Gastrocnemius medialis (tissue), 4 donors: ENCODE measurements around the gene PLD3. TPM values are rescaled to one million over a fixed set of nuclear protein-coding genes. Genes with fewer than 3 reads are reported as not detected.

Experiments used
- ATAC-seq, 2 donors: fragments of 150-250 bp; one replicate each; pipeline ENCODE4 v1.9.1; 2016
- DNase-seq, 2 donors: peaks; one replicate each; pipeline ENCODE4 v3.0.0-alpha.2; 2019
- H3K27ac ChIP-seq, 4 donors: fragments of 200-600 bp; sonication (generic); 1 replicate in 1 of 4; 2 replicates in 3 of 4; pipeline ENCODE4 v1.5.1; 2016 to 2018; ENCODE audit warnings: mild to moderate bottlenecking in 2 of 4, moderate library complexity in 1 of 4
- H3K27me3 ChIP-seq, 3 donors: fragments of 200-600 bp; sonication (generic) in 2 of 3; 1 replicate in 1 of 3; 2 replicates in 2 of 3; pipeline versions ENCODE4 v1.5.1 to v1.6.0; 2016 to 2019; ENCODE audit warnings: mild to moderate bottlenecking in 1 of 3, moderate library complexity in 1 of 3
- H3K36me3 ChIP-seq, 2 donors: fragments of 200-600 bp; sonication (generic) in 1 of 2; one replicate each; pipeline ENCODE4 v1.5.1; 2017 to 2018
- H3K4me1 ChIP-seq, 2 donors: fragments of 200-600 bp; sonication (generic) in 1 of 2; one replicate each; pipeline ENCODE4 v1.5.1; 2016 to 2017; ENCODE audit warnings: mild to moderate bottlenecking in 2 of 2
- H3K4me3 ChIP-seq, 4 donors: fragments of 200-600 bp; sonication (generic) in 3 of 4; 1 replicate in 1 of 4; 2 replicates in 3 of 4; pipeline ENCODE4 v1.5.1; 2016 to 2019; ENCODE audit warnings: mild to moderate bottlenecking in 2 of 4
- H3K9me3 ChIP-seq, 3 donors: fragments of 200-600 bp; sonication (generic) in 2 of 3; 1 replicate in 1 of 3; 2 replicates in 2 of 3; pipeline ENCODE4 v1.5.1; 2016 to 2019
- POLR2A ChIP-seq, 2 donors: fragments of 450-650 bp; IDR thresholded peaks; one replicate each; pipeline ENCODE4 v1.6.1; 2017; ENCODE audit warnings: antibody characterized with exemption in 2 of 2, mild to moderate bottlenecking in 2 of 2, moderate library complexity in 2 of 2
- in situ Hi-C, 4 donors: fragments of 200-750 bp; cut with MboI; loops; one replicate each; pipeline versions ENCODE4 v1.15.0 to v1.8.0; 2017; ENCODE audit warnings: low sequenced_read_pairs in 4 of 4
- intact Hi-C: fragments of 100-400 bp; cut with DNase I; formaldehyde crosslinking; loops from one replicate; pipeline ENCODE4 v1.15.1; 2023; ENCODE audit warnings: low total_unique reads
- total RNA-seq, 4 donors: library from RNA; depleted of rRNA; stranded (reverse); fragments of >200 nt; gene quantifications; one replicate each; pipeline versions ENCODE4 v1.1.0 to v1.2.3, GENCODE V29; 2016
- TF ChIP-seq, protein P1 (sequence below), 5 experiments: fragments of 450-650 bp in 3 of 5; fragments of 200-600 bp in 2 of 5; sonication (generic) in 2 of 5; IDR thresholded peaks in 4 of 5; conservative IDR thresholded peaks in 1 of 5; 1 replicate in 4 of 5; 2 replicates in 1 of 5; pipeline ENCODE4 v1.5.1; 2016 to 2019; ENCODE audit warnings: antibody characterized with exemption in 5 of 5, mild to moderate bottlenecking in 3 of 5, moderate library complexity in 3 of 5

The PLD3 gene
- total RNA-seq, 4 donors from 2014 or later = 136 to 198 (median 190) TPM

DNA sequence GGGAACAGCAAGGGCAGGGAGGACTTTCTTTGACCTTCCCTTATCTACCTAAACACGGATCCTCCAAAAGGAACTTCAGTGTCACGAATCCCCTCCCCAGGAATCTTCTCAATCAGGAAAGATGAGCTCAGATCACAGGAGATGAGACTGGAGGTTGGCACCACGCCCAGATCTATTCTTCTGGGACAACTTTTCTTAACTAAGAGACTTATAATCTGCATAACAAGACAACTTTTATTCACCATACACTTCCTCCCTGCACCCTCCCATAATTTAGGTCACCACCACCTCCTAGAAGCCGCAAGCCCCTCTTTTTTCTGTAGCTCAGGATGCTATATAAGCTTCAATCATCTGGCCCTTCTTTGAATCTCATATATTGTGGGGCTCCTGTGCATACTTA is 44.2 kb upstream of the PLD3 start:
- no peak overlapping the region for H3K4me3 ChIP-seq
- no peak overlapping the region for H3K27ac ChIP-seq
- no peaks in the 10 kb centered on the region for H3K4me1 ChIP-seq
- no peaks in the 10 kb centered on the region for H3K36me3 ChIP-seq
- no peak for DNase-seq
- in situ Hi-C loops (loop anchor here in 1 of 4 donors (10.0 kb wide), 1 partner anchor 330 kb away; no protein-coding TSS in a partner anchor), intact Hi-C loops (loop anchor here (2.0 kb wide), 1 partner anchor 294 kb away; no protein-coding TSS in a partner anchor)
- TF ChIP-seq, protein P1, sequence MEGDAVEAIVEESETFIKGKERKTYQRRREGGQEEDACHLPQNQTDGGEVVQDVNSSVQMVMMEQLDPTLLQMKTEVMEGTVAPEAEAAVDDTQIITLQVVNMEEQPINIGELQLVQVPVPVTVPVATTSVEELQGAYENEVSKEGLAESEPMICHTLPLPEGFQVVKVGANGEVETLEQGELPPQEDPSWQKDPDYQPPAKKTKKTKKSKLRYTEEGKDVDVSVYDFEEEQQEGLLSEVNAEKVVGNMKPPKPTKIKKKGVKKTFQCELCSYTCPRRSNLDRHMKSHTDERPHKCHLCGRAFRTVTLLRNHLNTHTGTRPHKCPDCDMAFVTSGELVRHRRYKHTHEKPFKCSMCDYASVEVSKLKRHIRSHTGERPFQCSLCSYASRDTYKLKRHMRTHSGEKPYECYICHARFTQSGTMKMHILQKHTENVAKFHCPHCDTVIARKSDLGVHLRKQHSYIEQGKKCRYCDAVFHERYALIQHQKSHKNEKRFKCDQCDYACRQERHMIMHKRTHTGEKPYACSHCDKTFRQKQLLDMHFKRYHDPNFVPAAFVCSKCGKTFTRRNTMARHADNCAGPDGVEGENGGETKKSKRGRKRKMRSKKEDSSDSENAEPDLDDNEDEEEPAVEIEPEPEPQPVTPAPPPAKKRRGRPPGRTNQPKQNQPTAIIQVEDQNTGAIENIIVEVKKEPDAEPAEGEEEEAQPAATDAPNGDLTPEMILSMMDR (IDR thresholded peaks at IDR 0.05 in 4 of 5, conservative IDR thresholded peaks at IDR 0.05 in 1 of 5) = no peak
- TF ChIP-seq POLR2A (IDR thresholded peaks at IDR 0.05) = no peak
- no peaks in the 10 kb centered on the region for H3K9me3 ChIP-seq
- ATAC-seq = no peak
- no peaks in the 10 kb centered on the region for H3K27me3 ChIP-seq

DNA sequence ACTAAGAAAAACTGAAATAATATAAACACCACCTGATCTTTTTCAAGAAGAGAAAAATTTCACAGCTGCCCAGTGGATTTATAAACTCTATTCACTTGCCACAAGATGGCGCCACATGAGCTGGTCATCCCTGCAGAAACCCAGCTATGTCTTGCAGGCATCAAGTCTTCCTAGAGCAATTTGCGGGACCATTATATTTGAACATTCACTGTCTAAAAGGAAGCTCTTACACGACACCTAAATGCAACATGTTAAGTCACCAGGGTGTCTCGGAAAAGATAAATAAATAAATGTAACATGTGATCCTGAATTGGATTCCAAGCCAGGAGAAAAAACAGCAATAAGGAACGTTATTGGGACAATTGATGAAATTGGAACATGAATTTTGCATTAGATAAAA is 43.1 kb upstream of the PLD3 start:
- peak; percentile 64 to 66 for DNase-seq
- no peak overlapping the region for H3K4me3 ChIP-seq

DNA sequence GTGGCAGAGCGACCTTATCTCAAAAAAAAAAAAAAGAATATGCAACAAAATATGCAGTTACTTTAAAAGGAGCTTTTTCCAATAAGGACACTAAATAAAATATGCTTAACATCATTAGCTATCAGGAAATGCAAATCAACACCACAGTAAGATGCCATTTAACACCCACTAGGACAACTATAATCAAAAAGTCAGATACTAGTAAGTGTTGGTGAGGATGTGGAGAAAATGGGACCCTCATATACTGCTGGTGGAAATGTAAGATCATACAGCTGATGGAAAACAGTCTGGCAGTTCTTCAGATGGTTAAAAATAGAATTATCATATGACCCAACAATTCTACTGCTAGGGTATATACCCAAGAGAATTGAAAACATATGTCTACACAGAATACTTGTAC is 38.8 kb upstream of the PLD3 start:
- ATAC-seq = no peak
- Histone ChIP-seq H3K27ac (no peak overlapping the region), H3K4me3 (no peak overlapping the region), H3K9me3 (no peaks in the 10 kb centered on the region), H3K36me3 (no peaks in the 10 kb centered on the region), H3K27me3 (no peaks in the 10 kb centered on the region), H3K4me1 (no peaks in the 10 kb centered on the region)
- intact Hi-C loops = no loop called here
- in situ Hi-C loops = loop anchor here in 1 of 4 donors (10.0 kb wide), 1 partner anchor 325 kb away; no protein-coding TSS in a partner anchor
- TF ChIP-seq, protein P1 (IDR thresholded peaks at IDR 0.05 in 4 of 5, conservative IDR thresholded peaks at IDR 0.05 in 1 of 5) = no peak
- no peak for TF ChIP-seq POLR2A (IDR thresholded peaks at IDR 0.05)
- no peak for DNase-seq

More for the DNA sequence above, 43.1 kb upstream of the PLD3 start:
- H3K36me3 ChIP-seq = no peaks in the 10 kb centered on the region
- H3K4me1 ChIP-seq = no peaks in the 10 kb centered on the region
- TF ChIP-seq POLR2A (IDR thresholded peaks at IDR 0.05) = no peak
- TF ChIP-seq, protein P1 (IDR thresholded peaks at IDR 0.05 in 4 of 5, conservative IDR thresholded peaks at IDR 0.05 in 1 of 5) = peak; percentile 52 to 80 (median 73)
- ATAC-seq = peak; percentile 85 to 89
- H3K27ac ChIP-seq = no peak overlapping the region
- in situ Hi-C loops = loop anchor here in 1 of 4 donors (10.0 kb wide), 1 partner anchor 329 kb away; no protein-coding TSS in a partner anchor
- intact Hi-C loops = loop anchor here (2.0 kb wide), 1 partner anchor 293 kb away; no protein-coding TSS in a partner anchor
- no peaks in the 10 kb centered on the region for H3K9me3 ChIP-seq
- no peaks in the 10 kb centered on the region for H3K27me3 ChIP-seq

DNA sequence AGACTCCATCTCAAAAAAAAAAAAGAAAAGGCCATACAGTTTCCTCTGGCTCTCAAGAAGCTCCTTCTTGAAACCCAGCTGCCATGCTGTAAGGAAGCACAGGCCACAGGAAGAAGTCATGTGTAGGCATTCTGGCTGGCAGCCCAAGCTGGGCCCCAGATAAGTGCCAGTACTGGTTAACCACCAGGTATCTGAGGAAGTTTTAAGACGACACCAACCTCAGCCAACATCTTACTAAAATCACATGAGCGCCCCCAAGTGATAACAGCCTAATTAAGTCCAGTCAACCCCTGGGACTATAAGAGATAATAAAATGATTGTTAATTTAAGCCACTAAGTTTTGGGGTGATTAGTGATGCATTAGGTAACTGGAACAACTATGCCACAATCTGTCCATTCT is 36.0 kb upstream of the PLD3 start:
- Histone ChIP-seq H3K4me3 (no peak overlapping the region), H3K27ac (no peak overlapping the region), H3K27me3 (no peaks in the 10 kb centered on the region), H3K9me3 (no peaks in the 10 kb centered on the region), H3K4me1 (no peaks in the 10 kb centered on the region), H3K36me3 (no peaks in the 10 kb centered on the region)
- DNase-seq (no peak), ATAC-seq (no peak)
- TF ChIP-seq, protein P1 (IDR thresholded peaks at IDR 0.05 in 4 of 5, conservative IDR thresholded peaks at IDR 0.05 in 1 of 5) = no peak
- no peak for TF ChIP-seq POLR2A (IDR thresholded peaks at IDR 0.05)
- in situ Hi-C loops = no loop called here
- intact Hi-C loops = no loop called here
